ENCODE results near the gene SLAMF8.

SLAMF8 gene

GRCh38 chr1:159862557-159862956 lies 35.9 kb downstream of the SLAMF8 start, which contains the start of gene VSIG8:
TSS of gene VSIG8 (minus strand) at chr1:159862657. CDS start at chr1:159862521, 136 bp downstream.
- Mint-ChIP-seq H3K4me3 (no peak within 1 kb of the TSS), H3K4me1 (ENCODE audit: low read depth) (peaks cover 11% of the 10 kb centered on the region), H3K27ac (no peak within 1 kb of the TSS), H3K36me3 (ENCODE audit: low read depth) (no peaks in the 10 kb centered on the region), H3K27me3 (ENCODE audit: low read depth) (peaks cover 5% of the 10 kb centered on the region), H3K9me3 (no peaks in the 10 kb centered on the region)
- DNase-seq (ENCODE audit: low spot score): no peak

- Mint-ChIP-seq H3K36me3 (ENCODE audit: low read depth) (no peaks in the 10 kb centered on the region), H3K27me3 (ENCODE audit: low read depth) (peaks cover 5% of the 10 kb centered on the region), H3K4me1 (ENCODE audit: low read depth) (peaks cover 14% of the 10 kb centered on the region), H3K4me3 (no peak overlapping the region), H3K9me3 (no peaks in the 10 kb centered on the region), H3K27ac (no peak overlapping the region)
- DNase-seq (ENCODE audit: low spot score): no peak
These were observed 37.6 kb downstream of the SLAMF8 start for GRCh38 chr1:159864262-159864661.

- Mint-ChIP-seq H3K4me3 (no peak overlapping the region), H3K9me3 (no peaks in the 10 kb centered on the region), H3K36me3 (ENCODE audit: low read depth) (no peaks in the 10 kb centered on the region), H3K27me3 (ENCODE audit: low read depth) (peaks cover 5% of the 10 kb centered on the region), H3K4me1 (ENCODE audit: low read depth) (peaks cover 16% of the 10 kb centered on the region), H3K27ac (no peak overlapping the region)
- no peak for DNase-seq (ENCODE audit: low spot score)
These were observed 39.4 kb downstream of the SLAMF8 start for GRCh38 chr1:159866066-159866465.

- no peaks in the 10 kb centered on the region for H3K36me3 Mint-ChIP-seq (ENCODE audit: low read depth)
- no peaks in the 10 kb centered on the region for H3K9me3 Mint-ChIP-seq
- no peak overlapping the region for H3K4me3 Mint-ChIP-seq
- no peak overlapping the region for H3K27ac Mint-ChIP-seq
- peaks cover 16% of the 10 kb centered on the region for H3K4me1 Mint-ChIP-seq (ENCODE audit: low read depth)
- no peak for DNase-seq (ENCODE audit: low spot score)
- peaks cover 3% of the 10 kb centered on the region for H3K27me3 Mint-ChIP-seq (ENCODE audit: low read depth)
These were observed 40.4 kb downstream of the SLAMF8 start for GRCh38 chr1:159866905-159867663.

GRCh38 chr1:159867664-159868026 lies 41.0 kb downstream of the SLAMF8 start:
- Mint-ChIP-seq H3K36me3 (ENCODE audit: low read depth) (no peaks in the 10 kb centered on the region), H3K4me3 (no peak overlapping the region), H3K27me3 (ENCODE audit: low read depth) (peaks cover 3% of the 10 kb centered on the region), H3K9me3 (no peaks in the 10 kb centered on the region), H3K27ac (no peak overlapping the region), H3K4me1 (ENCODE audit: low read depth) (peaks cover 16% of the 10 kb centered on the region)
- no peak for DNase-seq (ENCODE audit: low spot score)

GRCh38 chr1:159868766-159869165 lies 42.1 kb downstream of the SLAMF8 start:
- Mint-ChIP-seq H3K4me1 (ENCODE audit: low read depth) (peaks cover 16% of the 10 kb centered on the region), H3K9me3 (no peaks in the 10 kb centered on the region), H3K27ac (no peak overlapping the region), H3K4me3 (no peak overlapping the region), H3K27me3 (ENCODE audit: low read depth) (peaks cover 3% of the 10 kb centered on the region), H3K36me3 (ENCODE audit: low read depth) (no peaks in the 10 kb centered on the region)
- no peak for DNase-seq (ENCODE audit: low spot score)

GRCh38 chr1:159869173-159869572 lies 42.5 kb downstream of the SLAMF8 start:
- Mint-ChIP-seq H3K4me1 (ENCODE audit: low read depth) (peaks cover 15% of the 10 kb centered on the region), H3K27ac (no peak overlapping the region), H3K27me3 (ENCODE audit: low read depth) (peaks cover 3% of the 10 kb centered on the region), H3K9me3 (no peaks in the 10 kb centered on the region), H3K4me3 (no peak overlapping the region), H3K36me3 (ENCODE audit: low read depth) (no peaks in the 10 kb centered on the region)
- DNase-seq (ENCODE audit: low spot score): peak; percentile 17

- peaks cover 12% of the 10 kb centered on the region for H3K4me1 Mint-ChIP-seq (ENCODE audit: low read depth)
- H3K27ac Mint-ChIP-seq: no peak overlapping the region
- H3K27me3 Mint-ChIP-seq (ENCODE audit: low read depth): peaks cover 3% of the 10 kb centered on the region
These were observed 42.9 kb downstream of the SLAMF8 start for GRCh38 chr1:159869607-159870006.

GRCh38 chr1:159870704-159871103 lies 44.0 kb downstream of the SLAMF8 start:
- DNase-seq (ENCODE audit: low spot score): no peak
- peaks cover 11% of the 10 kb centered on the region for H3K4me1 Mint-ChIP-seq (ENCODE audit: low read depth)
- H3K27me3 Mint-ChIP-seq (ENCODE audit: low read depth): peaks cover 3% of the 10 kb centered on the region
- no peaks in the 10 kb centered on the region for H3K36me3 Mint-ChIP-seq (ENCODE audit: low read depth)
- no peak overlapping the region for H3K27ac Mint-ChIP-seq
- H3K4me3 Mint-ChIP-seq: no peak overlapping the region
- no peaks in the 10 kb centered on the region for H3K9me3 Mint-ChIP-seq

More at GRCh38 chr1:159869607-159870006, 42.9 kb downstream of the SLAMF8 start:
- no peak overlapping the region for H3K4me3 Mint-ChIP-seq
- DNase-seq (ENCODE audit: low spot score): no peak
- no peaks in the 10 kb centered on the region for H3K36me3 Mint-ChIP-seq (ENCODE audit: low read depth)
- no peaks in the 10 kb centered on the region for H3K9me3 Mint-ChIP-seq

- Mint-ChIP-seq H3K4me1 (ENCODE audit: low read depth) (peaks cover 4% of the 10 kb centered on the region), H3K36me3 (ENCODE audit: low read depth) (no peaks in the 10 kb centered on the region), H3K27me3 (ENCODE audit: low read depth) (no peaks in the 10 kb centered on the region), H3K27ac (no peak overlapping the region), H3K9me3 (no peaks in the 10 kb centered on the region), H3K4me3 (no peak overlapping the region)
- DNase-seq (ENCODE audit: low spot score): no peak
These were observed 46.2 kb downstream of the SLAMF8 start for GRCh38 chr1:159872891-159873290.

- Mint-ChIP-seq H3K27ac (no peak overlapping the region), H3K4me3 (no peak overlapping the region), H3K36me3 (ENCODE audit: low read depth) (no peaks in the 10 kb centered on the region), H3K4me1 (ENCODE audit: low read depth) (peaks cover 4% of the 10 kb centered on the region), H3K9me3 (no peaks in the 10 kb centered on the region), H3K27me3 (ENCODE audit: low read depth) (no peaks in the 10 kb centered on the region)
- no peak for DNase-seq (ENCODE audit: low spot score)
These were observed 47.0 kb downstream of the SLAMF8 start for GRCh38 chr1:159873530-159874143.

GRCh38 chr1:159877695-159878444 lies 51.2 kb downstream of the SLAMF8 start:
- Mint-ChIP-seq H3K27ac (no peak overlapping the region), H3K27me3 (ENCODE audit: low read depth) (no peaks in the 10 kb centered on the region), H3K9me3 (no peaks in the 10 kb centered on the region), H3K4me3 (no peak overlapping the region), H3K4me1 (ENCODE audit: low read depth) (no peaks in the 10 kb centered on the region), H3K36me3 (ENCODE audit: low read depth) (no peaks in the 10 kb centered on the region)
- no peak for DNase-seq (ENCODE audit: low spot score)

- H3K36me3 Mint-ChIP-seq (ENCODE audit: low read depth): no peaks in the 10 kb centered on the region
- H3K27me3 Mint-ChIP-seq (ENCODE audit: low read depth): no peaks in the 10 kb centered on the region
- H3K4me3 Mint-ChIP-seq: no peak overlapping the region
- H3K4me1 Mint-ChIP-seq (ENCODE audit: low read depth): no peaks in the 10 kb centered on the region
- no peaks in the 10 kb centered on the region for H3K9me3 Mint-ChIP-seq
- no peak for DNase-seq (ENCODE audit: low spot score)
- H3K27ac Mint-ChIP-seq: no peak overlapping the region
These were observed 52.5 kb downstream of the SLAMF8 start for GRCh38 chr1:159879136-159879535.

- DNase-seq (ENCODE audit: low spot score): no peak
These were observed 53.3 kb downstream of the SLAMF8 start for GRCh38 chr1:159879977-159880376.

More at GRCh38 chr1:159879977-159880376, 53.3 kb downstream of the SLAMF8 start:
- H3K4me1 Mint-ChIP-seq (ENCODE audit: low read depth): no peaks in the 10 kb centered on the region
- no peak overlapping the region for H3K27ac Mint-ChIP-seq
- no peaks in the 10 kb centered on the region for H3K27me3 Mint-ChIP-seq (ENCODE audit: low read depth)
- H3K4me3 Mint-ChIP-seq: no peak overlapping the region
- no peaks in the 10 kb centered on the region for H3K36me3 Mint-ChIP-seq (ENCODE audit: low read depth)
- H3K9me3 Mint-ChIP-seq: no peaks in the 10 kb centered on the region
